Activated T-helper 1 cell treated with Interleukin-2 at 50 U/mL for 16 hours (primary cell): ENCODE data around the gene PTPRG.

ENCODE experiments used
- DNase-seq: peaks from one replicate; pipeline ENCODE4 v3.0.0-alpha.2; 2020; ENCODE audit warnings: low read depth

Gene PTPRG

GRCh38 chr3:62287392-62287927, 726.1 kb downstream of the PTPRG start:
- DNase-seq = no peak

DNA sequence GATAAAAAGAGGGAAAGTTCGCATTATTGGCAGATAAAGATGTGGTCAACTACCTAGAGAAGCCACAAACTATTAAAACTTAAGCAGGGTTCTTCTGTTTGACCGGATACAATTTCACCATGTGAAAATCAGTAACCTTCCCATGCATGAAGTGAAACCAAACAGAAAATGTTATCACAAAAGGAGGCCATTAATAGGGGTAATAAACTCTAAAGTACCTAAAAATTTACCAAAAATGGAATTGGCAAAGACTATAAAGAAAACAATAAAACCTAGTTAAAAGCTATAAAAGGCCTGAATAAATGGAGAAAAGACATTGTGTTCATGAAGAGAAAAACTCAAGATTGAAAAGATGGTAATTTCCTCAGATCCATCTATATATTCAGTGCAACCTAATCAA, 728.6 kb downstream of the PTPRG start:
- DNase-seq = no peak

DNA sequence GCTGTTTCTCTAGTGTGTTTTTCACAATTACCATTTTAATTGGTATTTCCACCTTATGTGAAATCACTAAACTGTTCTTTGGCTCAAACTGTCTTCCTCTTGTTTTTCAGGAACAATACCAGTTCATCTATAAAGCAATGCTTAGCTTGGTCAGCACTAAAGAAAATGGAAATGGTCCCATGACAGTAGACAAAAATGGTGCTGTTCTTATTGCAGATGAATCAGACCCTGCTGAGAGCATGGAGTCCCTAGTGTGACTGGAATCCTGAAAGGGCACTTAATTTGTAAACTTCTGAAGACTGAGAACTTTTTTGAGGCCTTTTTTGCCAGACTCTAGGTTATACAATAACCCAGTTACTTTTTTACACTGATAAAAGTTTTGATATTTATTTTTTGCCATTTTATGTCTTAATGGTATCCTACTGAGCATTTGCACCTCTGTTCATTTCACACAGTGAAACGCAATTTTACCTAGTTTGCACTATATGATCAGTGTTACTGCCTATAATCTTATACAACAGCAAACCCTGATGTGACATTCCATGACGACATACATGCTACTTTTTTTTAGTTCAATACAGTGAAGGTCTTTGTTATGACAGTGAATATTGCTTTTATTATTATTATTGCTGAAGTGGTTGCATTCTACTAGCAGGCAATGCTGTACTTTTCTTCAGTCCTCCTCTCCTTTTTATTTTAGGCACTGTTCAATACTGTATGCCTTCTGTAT, 731.8 kb downstream of the PTPRG start:
- DNase-seq = no peak

DNA sequence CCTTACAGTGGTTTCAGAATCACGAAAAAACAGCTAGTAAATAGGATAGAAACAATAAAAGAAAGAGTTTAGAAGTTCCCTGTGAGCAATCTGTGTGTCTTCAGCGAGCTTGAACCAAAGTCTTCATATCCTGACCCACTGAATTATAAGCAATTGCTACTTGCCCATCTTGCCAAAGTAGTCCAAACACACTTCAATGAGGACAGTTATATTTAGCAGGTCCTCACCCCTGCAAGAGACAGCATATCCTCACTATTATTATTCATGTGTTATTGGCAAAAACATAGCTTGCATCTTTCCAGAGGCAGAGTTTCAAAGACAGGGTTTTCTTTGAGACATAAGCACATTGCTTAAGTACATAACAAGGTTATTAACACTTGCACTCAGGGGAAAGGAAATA, 734.2 kb downstream of the PTPRG start:
- DNase-seq = no peak

- no peak for DNase-seq
Measured at GRCh38 chr3:62300617-62301016, 739.2 kb downstream of the PTPRG start.

DNA sequence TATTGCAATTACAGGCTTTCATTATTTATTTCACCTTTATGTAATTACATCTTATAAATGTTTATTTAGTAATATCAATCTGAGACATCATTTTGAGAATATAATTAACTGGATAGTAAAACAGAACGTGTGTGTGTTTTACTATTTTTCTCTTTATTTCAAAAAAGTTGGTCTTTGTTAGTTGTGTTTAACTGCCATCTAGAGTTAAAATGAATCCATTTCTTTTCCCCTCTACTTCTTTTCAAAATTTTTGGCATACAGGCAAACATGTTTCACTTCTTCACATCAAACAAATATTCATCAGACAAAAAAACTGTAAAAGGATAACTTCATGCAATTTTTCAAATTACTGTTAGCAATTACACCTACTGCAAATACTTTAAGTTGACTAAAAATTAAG, 750.8 kb downstream of the PTPRG start:
- DNase-seq = no peak

GRCh38 chr3:62316525-62316924, 755.2 kb downstream of the PTPRG start:
- DNase-seq = no peak

GRCh38 chr3:62318365-62318751, 757.0 kb downstream of the PTPRG start:
- no peak for DNase-seq

- DNase-seq = peak; percentile 40
Measured at GRCh38 chr3:62318752-62319569, 757.6 kb downstream of the PTPRG start.

DNA sequence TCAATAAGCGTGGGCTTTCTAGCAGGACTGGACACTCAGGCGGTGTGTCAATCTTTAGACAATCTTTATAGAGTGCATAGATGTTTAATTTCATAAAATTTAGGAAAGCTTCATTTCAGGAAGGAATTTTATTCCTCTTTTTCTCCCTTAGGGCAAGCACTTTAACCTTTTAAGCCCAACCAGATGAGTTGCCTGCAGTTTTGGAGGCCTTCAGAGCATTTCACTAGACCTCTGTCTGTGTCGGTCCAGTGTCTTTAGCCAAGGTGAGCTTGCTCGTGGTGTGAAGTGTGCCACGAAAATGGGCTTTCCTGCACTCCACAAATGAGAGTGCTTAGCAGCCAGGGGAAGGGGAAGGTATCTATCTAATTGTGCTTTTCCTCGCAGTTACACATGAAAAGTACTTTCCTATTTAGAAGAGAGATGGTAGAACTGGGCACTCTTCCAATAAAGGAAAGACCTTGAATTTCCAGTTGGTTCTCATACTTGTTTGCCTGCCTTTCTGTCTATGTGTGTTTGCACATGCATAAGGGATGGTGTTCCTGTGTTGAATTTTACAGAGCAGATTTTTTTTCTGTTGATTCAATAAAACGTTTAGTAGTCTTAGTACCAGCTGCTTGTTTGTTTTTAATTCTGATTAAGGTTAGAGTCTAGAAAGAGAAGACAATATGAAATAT, 758.3 kb downstream of the PTPRG start:
- DNase-seq = no peak

DNA sequence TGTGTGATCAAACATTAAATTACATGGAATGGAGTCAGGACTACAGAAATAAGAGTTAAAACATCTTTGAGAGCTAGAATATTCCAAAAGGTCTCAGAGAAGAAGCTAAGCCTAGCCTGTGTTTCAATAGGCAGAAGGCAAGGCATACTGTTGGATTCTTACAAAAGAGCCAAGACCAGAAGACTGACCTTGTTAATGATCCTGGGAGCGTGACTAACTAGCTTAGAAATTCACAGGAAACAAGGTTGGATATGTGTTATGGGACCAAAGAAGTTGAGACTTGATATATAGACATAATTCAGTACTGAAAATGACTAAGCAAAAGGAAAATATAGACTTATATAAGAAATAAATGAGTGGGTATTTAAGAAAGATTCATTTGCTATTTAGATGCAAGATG, 761.9 kb downstream of the PTPRG start:
- no peak for DNase-seq

GRCh38 chr3:62325896-62326295, 764.5 kb downstream of the PTPRG start:
- no peak for DNase-seq

- no peak for DNase-seq
Measured at GRCh38 chr3:62329971-62330370, 768.6 kb downstream of the PTPRG start.

GRCh38 chr3:62332017-62332416, 770.6 kb downstream of the PTPRG start:
- DNase-seq = no peak

DNA sequence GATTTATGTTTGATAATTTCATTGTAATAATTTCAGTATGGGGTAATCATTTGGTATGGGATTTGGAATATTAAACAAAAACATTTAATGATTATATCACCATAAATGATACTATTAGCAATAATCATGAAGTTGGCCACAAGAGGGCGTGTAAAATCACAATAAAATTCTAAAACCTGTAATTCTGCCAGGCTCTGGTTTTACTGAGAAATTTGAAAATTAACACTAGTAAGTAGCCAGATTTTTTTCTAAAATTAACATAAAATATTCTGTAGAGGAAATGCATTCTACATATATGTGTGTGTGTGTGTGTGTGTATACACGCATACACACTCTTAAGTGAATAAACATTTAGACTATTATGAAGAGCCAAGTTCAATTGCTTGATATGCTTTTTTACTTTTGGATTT, 771.5 kb downstream of the PTPRG start:
- no peak for DNase-seq

DNA sequence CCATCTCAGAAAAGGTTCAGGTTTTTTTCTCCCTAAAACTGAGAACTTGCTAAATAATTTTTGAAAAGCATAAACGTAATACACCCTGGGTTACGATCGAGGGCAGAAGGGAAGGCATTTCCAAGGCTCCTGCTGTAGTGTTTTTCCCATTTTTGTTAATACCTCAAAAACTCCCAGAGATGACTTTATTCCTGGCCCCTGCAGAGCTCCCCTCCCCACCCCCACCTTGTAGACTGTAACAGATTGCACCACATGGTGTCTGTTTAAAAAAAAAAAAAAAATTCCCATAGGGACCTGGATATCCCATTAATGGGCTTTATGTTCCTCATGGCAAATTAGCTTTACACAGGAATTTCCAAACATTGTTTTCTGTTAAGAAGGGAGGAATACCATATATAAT, 773.8 kb downstream of the PTPRG start:
- DNase-seq = no peak

- DNase-seq = no peak
Measured at GRCh38 chr3:62343755-62344154, 782.4 kb downstream of the PTPRG start.
